Smooth muscle cell (in vitro differentiated cells): ENCODE measurements around the gene COG5. TPM values are rescaled to one million over a fixed set of nuclear protein-coding genes. Genes with fewer than 3 reads are reported as not detected.

Source experiments
- DNase-seq: peaks from one replicate; lab custom pipeline; 2025; ENCODE audit not compliant: unreplicated experiment; lab: John Stamatoyannopoulos, UW
- H2AFZ ChIP-seq: fragments of 200-600 bp; sonication (generic); 2 replicates; pipeline ENCODE4 v1.6.0; 2016; ENCODE audit warnings: antibody characterized with exemption, low read depth, mild to moderate bottlenecking
- H3F3A ChIP-seq: fragments of 200-600 bp; sonication (generic); 2 replicates; pipeline ENCODE4 v1.6.0; 2017; ENCODE audit warnings: antibody characterized with exemption, low read depth
- H3K27ac ChIP-seq: fragments of 200-600 bp; sonication (generic); 2 replicates; pipeline ENCODE4 v1.5.1; 2016; ENCODE audit warnings: low read depth, mild to moderate bottlenecking
- H3K27me3 ChIP-seq: fragments of 200-600 bp; sonication (generic); 2 replicates; pipeline ENCODE4 v1.6.1; 2016; ENCODE audit warnings: low read depth, mild to moderate bottlenecking
- H3K36me3 ChIP-seq: fragments of 200-600 bp; sonication (generic); 2 replicates; pipeline ENCODE4 v1.5.1; 2016; ENCODE audit warnings: low read depth
- H3K4me1 ChIP-seq: fragments of 200-600 bp; sonication (generic); 2 replicates; pipeline ENCODE4 v1.5.1; 2016; ENCODE audit warnings: low read depth
- H3K4me2 ChIP-seq: fragments of 200-600 bp; sonication (generic); 2 replicates; pipeline ENCODE4 v1.6.0; 2016; ENCODE audit warnings: mild to moderate bottlenecking
- H3K4me3 ChIP-seq: fragments of 200-600 bp; sonication (generic); 2 replicates; pipeline ENCODE4 v1.5.1; 2016; ENCODE audit warnings: mild to moderate bottlenecking
- H3K79me2 ChIP-seq: fragments of 200-600 bp; sonication (generic); 2 replicates; pipeline ENCODE4 v1.6.0; 2016; ENCODE audit warnings: low read depth, mild to moderate bottlenecking
- H3K9ac ChIP-seq: fragments of 200-600 bp; sonication (generic); 2 replicates; pipeline ENCODE4 v1.6.0; 2016; ENCODE audit warnings: low read depth
- H3K9me3 ChIP-seq: fragments of 200-600 bp; sonication (generic); replicated peaks from 2 replicates; pipeline ENCODE4 v1.5.1; 2016; ENCODE audit warnings: low read depth
- H4K20me1 ChIP-seq: fragments of 200-600 bp; sonication (generic); 2 replicates; pipeline ENCODE4 v1.6.0; 2016; ENCODE audit warnings: low read depth
- CTCF ChIP-seq: fragments of 200-600 bp; sonication (generic); IDR thresholded peaks from 2 replicates; pipeline ENCODE4 v1.5.1; 2017; ENCODE audit warnings: borderline replicate concordance, mild to moderate bottlenecking, antibody characterized with exemption; ENCODE audit not compliant: insufficient read depth, poor library complexity, severe bottlenecking
- WGBS: methylation state at CpG from one replicate; pipeline ENCODE4 v1.1.7; 2016; ENCODE audit warnings: low lambda C conversion rate; 5-methylcytosine and 5-hydroxymethylcytosine counted together
- polyA plus RNA-seq: library from polyadenylated mRNA; unstranded; fragments of >200 nt; fragmentation: Nextera tagmentation; extraction: Ambion mirVana; gene quantifications from 2 replicates; pipeline ENCODE4 v1.2.1, GENCODE V29; 2016
- total RNA-seq: library from RNA; depleted of rRNA; stranded (reverse); fragments of >200 nt; gene quantifications from 2 replicates; pipeline ENCODE4 v1.2.3, GENCODE V29; 2014

COG5 gene
- total and polyA plus RNA-seq, 2 experiments from 2014 or later: 24.3 to 44.3 TPM

- Histone ChIP-seq H4K20me1 (peaks cover 12% of the 10 kb centered on the region), H3K4me1 (peaks cover 25% of the 10 kb centered on the region), H3K79me2 (peaks cover 58% of the 10 kb centered on the region), H3K9ac (peak overlapping the region; percentile 95), H3K36me3 (peaks cover 4% of the 10 kb centered on the region), H3K27me3 (no peaks in the 10 kb centered on the region), H3K4me3 (peak overlapping the region; percentile 79), H3F3A (no peaks in the 10 kb centered on the region), H3K27ac (peak overlapping the region; percentile 84), H2AFZ (peak overlapping the region; percentile 84), H3K9me3 (no peaks in the 10 kb centered on the region), H3K4me2 (peak overlapping the region; percentile 92)
- TF ChIP-seq CTCF: no peak
- no peak for DNase-seq
- 6% methylated on average over 21 of the region's 21 CpGs for WGBS
Measured at GRCh38 chr7:107563081-107563774, 492 bp downstream of the COG5 start.

- Histone ChIP-seq H3F3A (no peaks in the 10 kb centered on the region), H3K27me3 (no peaks in the 10 kb centered on the region), H3K9ac (no peak overlapping the region), H3K27ac (peak overlapping the region; percentile 71), H3K4me1 (peaks cover 25% of the 10 kb centered on the region), H3K79me2 (peaks cover 52% of the 10 kb centered on the region), H3K4me2 (no peak overlapping the region), H3K4me3 (no peak overlapping the region), H3K36me3 (peaks cover 9% of the 10 kb centered on the region), H2AFZ (no peak overlapping the region), H3K9me3 (no peaks in the 10 kb centered on the region), H4K20me1 (peaks cover 12% of the 10 kb centered on the region)
- DNase-seq: no peak
- 94% methylated on average over 6 of the region's 6 CpGs for whole genome bisulfite sequencing
- no peak for TF ChIP-seq CTCF
Measured at GRCh38 chr7:107560898-107561516, 2.7 kb downstream of the COG5 start.

- no peak for DNase-seq
- Histone ChIP-seq H3F3A (no peaks in the 10 kb centered on the region), H3K4me1 (peaks cover 21% of the 10 kb centered on the region), H3K4me2 (peak overlapping the region; percentile 13), H3K9ac (no peak overlapping the region), H3K27me3 (no peaks in the 10 kb centered on the region), H3K4me3 (no peak overlapping the region), H3K27ac (peak overlapping the region; percentile 71), H2AFZ (no peak overlapping the region), H3K36me3 (peaks cover 9% of the 10 kb centered on the region), H3K9me3 (no peaks in the 10 kb centered on the region), H3K79me2 (peaks cover 49% of the 10 kb centered on the region), H4K20me1 (peaks cover 12% of the 10 kb centered on the region)
- WGBS: 56% methylated on average over 2 of the region's 2 CpGs
- TF ChIP-seq CTCF: no peak
Measured at GRCh38 chr7:107559864-107560263, 3.9 kb downstream of the COG5 start.
